Ovary (tissue), 3 donors: ENCODE data around the gene SPRED2.

Source experiments
- EP300 ChIP-seq: sonication (generic); formaldehyde crosslinking; IDR thresholded peaks from one replicate; pipeline ENCODE4 v1.6.1; 2017; ENCODE audit warnings: antibody characterized with exemption
- POLR2A ChIP-seq: fragments of 450-650 bp; IDR thresholded peaks from one replicate; pipeline ENCODE4 v1.6.1; 2017; ENCODE audit warnings: antibody characterized with exemption, mild to moderate bottlenecking, moderate library complexity
- TF ChIP-seq, protein P1 (sequence below), 3 donors: fragments of 450-650 bp in 2 of 3; fragments of 200-600 bp in 1 of 3; IDR thresholded peaks; one replicate each; pipeline versions ENCODE4 v1.5.1 to v1.8.0; 2016 to 2022; ENCODE audit warnings: antibody characterized with exemption in 3 of 3, mild to moderate bottlenecking in 1 of 3
- donor health status: DM: no; HTN: no; CAD: no.

DNA sequence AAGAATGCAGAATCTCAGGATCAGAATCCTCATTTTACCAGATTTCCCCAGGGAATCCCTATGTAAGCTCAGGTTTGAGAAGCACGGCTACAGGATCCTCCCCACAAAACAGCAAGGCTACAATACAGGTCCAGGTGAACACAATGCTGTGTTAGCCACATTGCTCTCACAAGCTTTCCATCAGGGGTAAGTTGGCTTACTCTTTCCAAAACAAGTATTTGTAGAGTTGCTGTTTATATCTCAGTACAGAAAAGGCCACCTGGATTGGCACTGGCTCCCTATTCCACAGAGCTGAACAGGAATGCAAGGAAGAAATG is 11.0 kb downstream of the SPRED2 start:
- TF ChIP-seq EP300, result no peak
- TF ChIP-seq, protein P1, sequence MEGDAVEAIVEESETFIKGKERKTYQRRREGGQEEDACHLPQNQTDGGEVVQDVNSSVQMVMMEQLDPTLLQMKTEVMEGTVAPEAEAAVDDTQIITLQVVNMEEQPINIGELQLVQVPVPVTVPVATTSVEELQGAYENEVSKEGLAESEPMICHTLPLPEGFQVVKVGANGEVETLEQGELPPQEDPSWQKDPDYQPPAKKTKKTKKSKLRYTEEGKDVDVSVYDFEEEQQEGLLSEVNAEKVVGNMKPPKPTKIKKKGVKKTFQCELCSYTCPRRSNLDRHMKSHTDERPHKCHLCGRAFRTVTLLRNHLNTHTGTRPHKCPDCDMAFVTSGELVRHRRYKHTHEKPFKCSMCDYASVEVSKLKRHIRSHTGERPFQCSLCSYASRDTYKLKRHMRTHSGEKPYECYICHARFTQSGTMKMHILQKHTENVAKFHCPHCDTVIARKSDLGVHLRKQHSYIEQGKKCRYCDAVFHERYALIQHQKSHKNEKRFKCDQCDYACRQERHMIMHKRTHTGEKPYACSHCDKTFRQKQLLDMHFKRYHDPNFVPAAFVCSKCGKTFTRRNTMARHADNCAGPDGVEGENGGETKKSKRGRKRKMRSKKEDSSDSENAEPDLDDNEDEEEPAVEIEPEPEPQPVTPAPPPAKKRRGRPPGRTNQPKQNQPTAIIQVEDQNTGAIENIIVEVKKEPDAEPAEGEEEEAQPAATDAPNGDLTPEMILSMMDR (IDR thresholded peaks at IDR 0.05), result no peak
- no peak for TF ChIP-seq POLR2A
